Peyer's patch (tissue), 4 donors: ENCODE measurements around the gene GLIPR1L2.

Experiments used
- POLR2A ChIP-seq, 2 donors: fragments of 450-650 bp; IDR thresholded peaks; one replicate each; pipeline ENCODE4 v1.5.1; 2017; ENCODE audit warnings: antibody characterized with exemption in 2 of 2, mild to moderate bottlenecking in 2 of 2, moderate library complexity in 2 of 2
- TF ChIP-seq, protein P1 (sequence below), 6 experiments: fragments of 450-650 bp in 4 of 6; fragments of 200-600 bp in 2 of 6; sonication (generic) in 1 of 6; IDR thresholded peaks; one replicate each; pipeline ENCODE4 v1.5.1; 2017 to 2019; ENCODE audit warnings: antibody characterized with exemption in 6 of 6, mild to moderate bottlenecking in 3 of 6, moderate library complexity in 1 of 6

GRCh38 chr12:75374971-75375370 lies 15.9 kb upstream of the GLIPR1L2 start:
- TF ChIP-seq, protein P1, sequence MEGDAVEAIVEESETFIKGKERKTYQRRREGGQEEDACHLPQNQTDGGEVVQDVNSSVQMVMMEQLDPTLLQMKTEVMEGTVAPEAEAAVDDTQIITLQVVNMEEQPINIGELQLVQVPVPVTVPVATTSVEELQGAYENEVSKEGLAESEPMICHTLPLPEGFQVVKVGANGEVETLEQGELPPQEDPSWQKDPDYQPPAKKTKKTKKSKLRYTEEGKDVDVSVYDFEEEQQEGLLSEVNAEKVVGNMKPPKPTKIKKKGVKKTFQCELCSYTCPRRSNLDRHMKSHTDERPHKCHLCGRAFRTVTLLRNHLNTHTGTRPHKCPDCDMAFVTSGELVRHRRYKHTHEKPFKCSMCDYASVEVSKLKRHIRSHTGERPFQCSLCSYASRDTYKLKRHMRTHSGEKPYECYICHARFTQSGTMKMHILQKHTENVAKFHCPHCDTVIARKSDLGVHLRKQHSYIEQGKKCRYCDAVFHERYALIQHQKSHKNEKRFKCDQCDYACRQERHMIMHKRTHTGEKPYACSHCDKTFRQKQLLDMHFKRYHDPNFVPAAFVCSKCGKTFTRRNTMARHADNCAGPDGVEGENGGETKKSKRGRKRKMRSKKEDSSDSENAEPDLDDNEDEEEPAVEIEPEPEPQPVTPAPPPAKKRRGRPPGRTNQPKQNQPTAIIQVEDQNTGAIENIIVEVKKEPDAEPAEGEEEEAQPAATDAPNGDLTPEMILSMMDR (IDR thresholded peaks at IDR 0.05): no peak
- TF ChIP-seq POLR2A (IDR thresholded peaks at IDR 0.05): no peak
